Measurements from ENCODE around the gene ZNF189.

The ZNF189 gene

GRCh38 chr9:101427358-101427757, 28.7 kb downstream of the ZNF189 start:
- no peak for DNase-seq

DNA sequence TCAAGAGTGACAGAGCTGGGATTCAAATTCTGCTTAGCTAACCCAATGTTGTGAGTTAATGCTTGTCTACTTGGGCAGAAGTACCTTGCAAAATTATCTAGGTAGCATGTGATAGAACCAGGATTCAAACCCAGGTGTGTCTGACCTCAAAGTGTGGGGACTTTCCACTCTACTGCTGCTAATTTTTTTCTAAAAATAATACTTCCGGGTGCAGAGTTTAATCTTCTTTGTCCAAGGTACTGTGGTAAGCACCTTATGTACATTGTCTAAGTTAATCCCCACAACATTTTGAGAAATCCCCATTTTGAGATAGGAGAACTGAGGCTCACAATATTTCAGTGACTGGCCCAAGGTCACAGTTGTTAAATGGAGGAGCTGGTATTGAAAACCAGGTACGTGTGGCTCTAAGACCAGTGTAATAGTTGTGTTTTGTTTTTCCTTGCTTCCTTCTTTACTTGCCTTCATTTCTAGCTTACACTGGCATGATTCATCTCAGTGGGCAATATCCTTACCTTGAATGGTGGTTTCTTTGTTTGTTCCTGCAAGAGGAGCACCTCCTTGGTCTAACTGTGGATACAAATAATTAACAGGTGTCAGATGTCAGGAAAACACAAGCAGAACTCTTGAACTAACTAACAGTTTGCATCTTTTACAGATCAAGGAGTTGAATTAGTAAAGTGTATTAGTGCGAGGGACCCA, 29.5 kb downstream of the ZNF189 start:
- DNase-seq, result no peak

GRCh38 chr9:101428909-101429308, 30.3 kb downstream of the ZNF189 start:
- no peak for DNase-seq

DNA sequence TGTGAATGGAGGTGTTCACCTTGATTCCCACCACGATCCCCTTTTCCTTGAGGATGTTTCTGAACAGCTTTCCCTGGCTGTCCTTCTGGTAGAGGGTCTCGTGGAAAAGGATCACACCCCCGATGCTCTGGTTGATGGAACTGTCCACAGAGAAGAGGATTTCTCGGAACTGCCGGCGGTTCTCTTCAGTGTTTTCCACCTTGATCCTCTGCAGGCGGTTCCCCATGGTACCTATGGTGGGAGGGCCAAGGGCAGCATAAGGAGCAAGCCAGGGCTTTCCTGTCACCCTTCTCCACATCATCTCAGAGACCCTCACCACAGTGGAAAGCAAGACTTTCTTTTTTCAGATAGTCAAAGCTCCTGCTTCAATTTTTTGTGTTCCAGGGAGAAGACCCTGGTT, 31.1 kb downstream of the ZNF189 start:
- no peak for DNase-seq

- DNase-seq, result no peak
Measured at GRCh38 chr9:101432171-101432570, 33.5 kb downstream of the ZNF189 start.

DNA sequence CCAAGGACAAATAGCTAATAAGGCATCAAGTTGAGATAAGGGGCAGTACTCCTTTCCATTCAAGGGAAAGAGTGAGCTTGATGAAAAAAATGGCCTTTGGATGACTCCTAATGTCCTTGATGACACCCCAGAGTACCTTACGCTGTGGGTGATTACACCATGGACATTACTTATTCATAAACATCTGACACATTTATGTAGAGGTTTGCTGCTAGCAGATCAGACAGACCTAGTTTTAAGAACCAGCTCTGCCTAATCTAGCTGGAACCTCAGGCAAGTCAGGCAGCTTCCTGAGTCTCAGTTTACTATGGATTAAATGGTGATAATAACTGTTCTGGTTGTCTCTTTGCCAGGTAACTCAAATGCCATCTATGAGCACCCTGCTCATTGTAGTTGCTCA, 34.1 kb downstream of the ZNF189 start:
- no peak for DNase-seq

DNA sequence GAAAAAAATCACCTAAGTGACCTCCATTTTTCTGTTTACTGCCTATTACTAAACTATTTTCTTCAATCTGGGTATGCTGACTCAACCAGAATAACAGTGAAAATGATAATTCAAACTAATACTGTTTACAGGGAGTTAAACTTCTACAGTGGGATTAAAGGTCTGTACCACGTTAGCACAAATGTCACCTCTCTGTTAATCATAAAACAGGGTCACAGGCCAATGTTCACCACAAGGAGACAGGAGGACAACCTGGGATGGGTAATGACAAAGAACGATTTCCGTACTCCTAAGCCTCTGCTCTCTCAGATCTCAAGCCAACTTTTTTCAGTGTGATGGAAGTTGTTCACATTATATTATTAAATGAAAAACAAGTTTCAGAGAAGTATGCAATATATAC, 34.6 kb downstream of the ZNF189 start:
- DNase-seq, result no peak

DNA sequence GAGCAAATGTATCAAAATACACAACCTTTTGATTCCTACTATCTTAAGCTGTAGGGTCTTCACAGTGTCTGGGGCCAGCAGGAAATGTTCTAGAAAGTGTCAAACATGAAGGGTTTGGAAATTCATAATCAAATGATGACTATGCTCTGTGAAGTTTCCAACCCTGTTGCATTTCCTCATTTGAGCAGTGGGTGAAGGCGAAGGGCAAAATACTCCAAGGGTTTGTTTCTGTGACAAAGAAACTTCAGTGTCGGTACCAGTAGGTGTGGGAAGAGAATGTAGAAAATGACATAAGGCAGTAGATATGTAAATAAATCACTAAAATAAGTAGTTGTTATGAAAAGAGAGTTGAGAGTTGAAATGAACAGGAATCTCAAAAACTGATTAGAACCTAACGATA, 36.3 kb downstream of the ZNF189 start:
- DNase-seq, result no peak

DNA sequence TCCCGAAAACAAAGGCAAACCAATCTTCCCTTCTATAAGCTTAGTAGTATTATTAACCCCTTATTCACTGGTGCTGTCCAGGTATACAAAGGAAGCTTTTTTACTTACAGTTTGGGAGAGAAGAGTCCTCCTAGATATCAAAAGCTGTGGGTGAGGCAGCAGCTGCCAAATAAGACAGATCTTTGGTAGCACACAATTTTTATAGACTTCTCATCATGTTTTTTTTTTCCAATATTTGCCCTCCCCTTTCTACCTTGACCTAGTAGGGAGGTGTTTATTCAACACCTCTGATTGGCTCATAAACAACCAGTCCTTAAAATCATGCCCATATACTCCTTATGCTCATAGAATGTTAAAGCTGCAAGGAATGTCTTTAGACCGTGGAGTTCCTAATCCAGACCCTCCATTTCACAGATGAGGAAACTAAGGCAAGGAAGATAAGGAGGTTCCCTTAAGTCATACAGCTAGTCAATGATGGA, 37.0 kb downstream of the ZNF189 start, which contains the start of gene ALDOB:
ALDOB (minus strand) TSS at position 174 of the 479 bp plus-strand sequence. CDS start 4,887 bp downstream, outside the sequence.
- no peak for DNase-seq

- DNase-seq, result no peak
Measured at GRCh38 chr9:101437806-101438232, 39.2 kb downstream of the ZNF189 start.

GRCh38 chr9:101438523-101438922, 39.9 kb downstream of the ZNF189 start:
- DNase-seq, result no peak

DNA sequence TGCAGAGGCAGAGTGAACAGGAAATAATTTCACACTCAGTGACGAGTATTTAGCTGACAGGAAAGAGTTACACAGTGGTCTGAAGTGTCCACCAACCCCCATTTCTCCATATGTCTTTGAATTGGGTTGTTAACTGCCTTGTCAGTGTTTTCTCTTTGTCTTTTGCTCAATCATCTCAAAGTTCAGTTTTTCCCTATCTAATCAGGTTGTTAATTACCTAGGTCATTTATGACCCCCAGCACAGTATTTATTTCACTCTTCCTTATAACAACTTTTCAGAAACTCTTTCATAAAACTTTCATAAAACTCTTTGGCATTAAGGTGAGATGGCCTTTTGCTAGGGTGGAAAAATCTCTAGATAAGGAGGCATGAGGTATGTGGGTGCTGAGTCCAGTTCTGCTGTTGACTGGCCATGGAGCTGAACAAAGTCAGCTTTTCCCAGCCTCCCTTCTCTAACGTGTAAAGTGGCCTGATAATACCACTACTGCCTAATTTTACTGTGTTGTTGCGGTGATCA, 42.1 kb downstream of the ZNF189 start:
- DNase-seq, result no peak

DNA sequence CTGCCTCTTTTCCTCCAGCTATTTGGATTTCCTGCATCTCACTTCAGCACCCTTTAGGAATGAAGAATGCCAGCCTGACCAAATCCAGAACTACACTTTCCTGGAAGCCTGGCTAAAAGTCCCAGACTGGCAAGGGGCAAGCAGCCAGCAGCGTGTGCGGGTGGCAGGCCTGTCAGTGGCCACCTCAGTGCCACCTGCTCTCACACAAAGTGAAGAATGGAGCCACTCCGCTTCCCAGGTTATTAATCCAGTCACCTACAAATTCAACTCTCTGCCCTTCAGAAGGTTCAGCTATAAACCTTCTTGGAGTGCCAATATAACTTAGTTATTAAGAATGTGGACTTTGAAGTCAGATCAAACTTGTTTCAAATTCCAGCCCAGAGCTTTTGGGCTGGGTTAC, 43.7 kb downstream of the ZNF189 start:
- DNase-seq, result no peak

DNA sequence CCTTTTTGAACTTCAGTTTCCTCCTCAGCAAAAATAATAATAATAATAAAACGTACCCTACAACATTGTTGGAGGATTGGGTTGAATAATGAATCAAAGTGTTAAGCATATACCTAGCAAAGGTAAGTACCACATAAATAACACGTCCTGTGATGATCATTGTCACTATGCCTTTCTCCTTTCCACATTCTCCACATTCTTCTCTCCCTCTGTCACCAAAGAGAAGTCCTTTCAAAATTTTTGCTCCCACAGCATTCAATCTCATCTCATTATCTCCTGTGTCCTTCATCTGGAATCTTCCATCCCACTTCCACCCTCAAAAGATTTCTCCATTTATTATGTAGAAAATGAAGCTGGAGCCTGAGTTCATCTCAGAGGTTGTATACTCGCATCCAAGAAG, 44.1 kb downstream of the ZNF189 start:
- DNase-seq, result no peak

DNA sequence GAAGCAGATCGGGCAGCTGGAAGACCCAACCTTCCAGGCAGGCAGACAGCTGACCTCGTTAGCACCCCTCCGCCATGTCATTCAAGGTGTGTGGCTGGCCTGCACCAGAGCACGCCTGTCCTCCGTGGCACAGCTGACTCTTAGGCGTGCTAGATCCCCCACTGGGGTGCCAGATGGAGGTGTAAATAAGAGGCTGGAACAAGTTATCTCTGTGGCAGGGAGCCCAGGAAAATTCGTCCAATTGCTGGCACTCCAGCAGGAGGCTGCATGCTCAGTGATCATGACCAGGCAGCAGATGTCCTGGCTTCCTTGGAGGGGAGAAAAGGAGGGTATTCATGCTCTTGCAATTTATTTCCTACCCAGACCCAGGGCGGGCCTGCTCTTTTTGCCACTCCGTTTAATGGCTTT, 44.7 kb downstream of the ZNF189 start:
- DNase-seq, result no peak

DNA sequence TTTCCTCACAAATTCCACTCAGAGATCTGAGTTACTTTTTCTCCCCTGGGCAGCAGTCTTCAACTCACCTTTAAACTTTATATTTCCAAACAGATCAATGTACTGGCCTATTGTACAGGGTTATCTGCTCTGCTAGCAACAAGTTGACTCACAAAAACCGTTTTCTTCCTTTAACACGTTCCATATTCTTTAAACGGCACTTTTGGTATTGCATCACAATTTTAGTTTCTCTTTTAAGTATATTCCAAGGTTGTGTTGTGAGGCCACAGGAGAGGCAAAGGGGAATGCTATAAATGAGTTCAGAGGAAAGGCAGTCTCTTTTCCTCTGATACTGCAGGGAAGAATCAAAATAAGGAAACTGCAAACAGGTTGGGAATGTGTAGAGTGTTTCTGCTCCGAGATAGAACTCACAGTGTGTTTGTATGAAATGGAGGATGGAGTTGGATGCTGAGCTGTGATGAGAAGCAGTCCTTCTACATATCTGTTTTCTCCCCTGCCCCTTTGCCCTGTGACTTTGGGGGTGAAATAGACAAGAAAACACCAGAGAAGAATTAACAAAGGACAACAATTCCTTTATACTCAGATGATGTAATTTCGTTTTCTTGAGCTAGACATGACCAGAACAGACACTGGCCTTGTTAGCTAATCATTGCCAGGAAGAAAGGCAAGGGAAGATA, 46.8 kb downstream of the ZNF189 start:
- DNase-seq, result no peak

GRCh38 chr9:101446732-101447131, 48.1 kb downstream of the ZNF189 start:
- no peak for DNase-seq

DNA sequence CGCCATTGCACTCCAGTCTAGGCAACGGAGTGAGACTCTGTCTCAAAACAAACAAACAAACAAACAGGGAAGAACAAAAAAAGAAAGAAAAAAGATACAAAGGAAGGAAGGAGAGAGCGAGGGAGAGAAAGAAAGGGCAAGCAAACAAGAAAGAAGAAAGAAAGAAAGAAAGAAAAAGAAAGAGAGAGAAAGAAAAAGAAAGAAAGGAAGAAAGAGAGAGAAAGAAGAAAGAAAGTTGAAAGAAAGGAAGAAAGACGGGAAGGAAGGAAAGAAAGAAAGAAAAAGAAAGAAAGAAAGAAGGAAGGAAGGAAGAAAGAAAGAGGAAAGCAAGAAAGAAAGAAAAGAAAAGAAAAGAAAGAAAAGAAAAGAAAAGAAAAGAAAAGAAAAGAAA, 50.0 kb downstream of the ZNF189 start:
- DNase-seq, result no peak

DNA sequence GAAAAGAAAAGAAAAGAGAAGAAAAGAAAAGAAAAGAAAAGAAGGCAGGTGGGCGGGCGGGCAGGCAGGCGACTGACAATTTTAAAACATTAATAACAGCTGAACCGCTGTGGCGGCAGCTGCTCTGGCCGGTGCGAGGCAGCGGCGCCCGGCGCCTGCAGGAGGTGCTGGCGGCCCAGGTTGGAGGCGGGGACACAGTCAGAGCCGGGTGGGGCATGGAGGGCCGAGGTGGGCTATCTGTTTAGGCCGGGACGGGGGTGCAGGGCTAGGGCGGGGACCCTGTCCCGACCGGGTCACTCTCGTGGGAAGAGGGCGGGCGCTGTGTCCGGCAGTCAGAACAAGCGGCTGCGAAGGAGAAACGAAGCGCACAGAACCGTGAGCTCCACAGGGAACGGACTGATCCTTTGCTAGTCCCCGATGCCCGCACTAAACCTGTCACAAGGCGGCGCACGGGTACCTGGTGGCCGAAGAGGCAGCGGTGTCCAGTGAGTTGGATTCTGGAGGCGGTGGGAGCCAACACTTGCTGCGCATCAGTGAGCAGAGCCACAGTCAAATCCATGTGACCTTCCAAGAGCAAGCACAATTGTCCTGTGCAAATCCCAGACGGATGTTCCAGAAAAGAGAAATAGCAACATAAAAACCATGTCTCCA, 50.5 kb downstream of the ZNF189 start:
- peak; percentile 61 to 83 for DNase-seq

GRCh38 chr9:101450931-101451330, 52.3 kb downstream of the ZNF189 start:
- DNase-seq, result no peak

- DNase-seq, result no peak
Measured at GRCh38 chr9:101451498-101451897, 52.8 kb downstream of the ZNF189 start.

DNA sequence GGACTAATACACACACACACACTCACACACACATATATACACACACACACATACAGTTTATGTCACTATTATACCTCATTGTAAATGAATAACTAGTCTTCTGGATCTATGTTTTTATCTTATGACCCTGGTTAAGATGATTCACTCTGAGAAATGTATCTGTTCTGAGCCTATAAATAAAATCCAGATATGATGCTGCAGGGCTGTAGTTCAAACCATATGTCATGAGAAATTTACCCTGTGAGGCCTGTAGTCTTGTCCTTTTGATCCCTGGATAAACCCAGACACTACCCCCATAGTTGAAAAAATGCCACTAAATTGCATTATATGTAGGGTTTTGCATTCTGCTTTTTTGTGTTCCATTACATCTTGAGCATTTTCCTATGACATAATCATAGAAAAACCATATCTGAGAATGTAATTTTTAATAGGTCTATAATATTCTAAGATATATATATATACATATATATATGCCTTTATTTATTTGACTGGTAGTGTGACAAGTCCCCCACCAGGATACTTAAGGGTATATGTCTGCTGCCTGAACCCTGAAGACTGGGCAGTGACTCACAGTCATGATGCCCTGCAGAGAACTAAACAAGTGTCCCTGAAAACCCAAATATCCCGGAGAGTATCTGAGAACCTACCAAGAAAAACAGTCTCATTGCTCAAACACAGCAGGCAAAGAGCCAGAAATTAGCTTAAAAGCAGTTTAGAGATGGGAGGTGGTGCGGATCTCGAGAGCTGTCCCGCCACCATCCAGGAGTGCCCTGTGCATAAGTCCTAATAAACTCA, 55.3 kb downstream of the ZNF189 start:
- no peak for DNase-seq

Measured in NCI-H526 (cell line).